ENCODE data around the gene GBE1.

GRCh38 chr3:81723732-81724313, 37.6 kb downstream of the GBE1 start:
- TF ChIP-seq, protein P1, sequence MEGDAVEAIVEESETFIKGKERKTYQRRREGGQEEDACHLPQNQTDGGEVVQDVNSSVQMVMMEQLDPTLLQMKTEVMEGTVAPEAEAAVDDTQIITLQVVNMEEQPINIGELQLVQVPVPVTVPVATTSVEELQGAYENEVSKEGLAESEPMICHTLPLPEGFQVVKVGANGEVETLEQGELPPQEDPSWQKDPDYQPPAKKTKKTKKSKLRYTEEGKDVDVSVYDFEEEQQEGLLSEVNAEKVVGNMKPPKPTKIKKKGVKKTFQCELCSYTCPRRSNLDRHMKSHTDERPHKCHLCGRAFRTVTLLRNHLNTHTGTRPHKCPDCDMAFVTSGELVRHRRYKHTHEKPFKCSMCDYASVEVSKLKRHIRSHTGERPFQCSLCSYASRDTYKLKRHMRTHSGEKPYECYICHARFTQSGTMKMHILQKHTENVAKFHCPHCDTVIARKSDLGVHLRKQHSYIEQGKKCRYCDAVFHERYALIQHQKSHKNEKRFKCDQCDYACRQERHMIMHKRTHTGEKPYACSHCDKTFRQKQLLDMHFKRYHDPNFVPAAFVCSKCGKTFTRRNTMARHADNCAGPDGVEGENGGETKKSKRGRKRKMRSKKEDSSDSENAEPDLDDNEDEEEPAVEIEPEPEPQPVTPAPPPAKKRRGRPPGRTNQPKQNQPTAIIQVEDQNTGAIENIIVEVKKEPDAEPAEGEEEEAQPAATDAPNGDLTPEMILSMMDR (optimal IDR thresholded peaks at IDR 0.05 in 1 of 3, IDR thresholded peaks at IDR 0.05 in 1 of 3, conservative IDR thresholded peaks at IDR 0.05 in 1 of 3; ENCODE audit: extremely low read depth in 1 of 3, insufficient read depth in 2 of 3, low read length in 3 of 3) = no peak
- no peak for TF ChIP-seq EZH2 (IDR thresholded peaks at IDR 0.05; ENCODE audit: low read length)

Measured in keratinocyte (primary cell).